Astrocyte of the cerebellum (primary cell): ENCODE measurements around the gene BICD1.

Source experiments
- DNase-seq: peaks from one replicate; pipeline ENCODE4 v3.0.0-alpha.2; 2011; ENCODE audit warnings: low read depth
- H3K4me3 ChIP-seq: 2 replicates; pipeline ENCODE4 v1.5.1; 2011; ENCODE audit warnings: mild to moderate bottlenecking, low read depth, low read length, moderate library complexity
- in situ Hi-C: cut with HindIII; loops from 2 replicates; pipeline ENCODE4 v1.10.0; 2017; ENCODE audit warnings: low sequenced_read_pairs
- TF ChIP-seq, protein P1 (sequence below): IDR thresholded peaks from 2 replicates; pipeline ENCODE4 v1.5.1; 2012; ENCODE audit warnings: low read length, low read depth, moderate library complexity, mild to moderate bottlenecking; ENCODE audit errors: missing control alignments

Gene BICD1

GRCh38 chr12:32252199-32253073 lies 145.8 kb downstream of the BICD1 start:
- DNase-seq = no peak
- H3K4me3 ChIP-seq = no peak overlapping the region
- TF ChIP-seq, protein P1, sequence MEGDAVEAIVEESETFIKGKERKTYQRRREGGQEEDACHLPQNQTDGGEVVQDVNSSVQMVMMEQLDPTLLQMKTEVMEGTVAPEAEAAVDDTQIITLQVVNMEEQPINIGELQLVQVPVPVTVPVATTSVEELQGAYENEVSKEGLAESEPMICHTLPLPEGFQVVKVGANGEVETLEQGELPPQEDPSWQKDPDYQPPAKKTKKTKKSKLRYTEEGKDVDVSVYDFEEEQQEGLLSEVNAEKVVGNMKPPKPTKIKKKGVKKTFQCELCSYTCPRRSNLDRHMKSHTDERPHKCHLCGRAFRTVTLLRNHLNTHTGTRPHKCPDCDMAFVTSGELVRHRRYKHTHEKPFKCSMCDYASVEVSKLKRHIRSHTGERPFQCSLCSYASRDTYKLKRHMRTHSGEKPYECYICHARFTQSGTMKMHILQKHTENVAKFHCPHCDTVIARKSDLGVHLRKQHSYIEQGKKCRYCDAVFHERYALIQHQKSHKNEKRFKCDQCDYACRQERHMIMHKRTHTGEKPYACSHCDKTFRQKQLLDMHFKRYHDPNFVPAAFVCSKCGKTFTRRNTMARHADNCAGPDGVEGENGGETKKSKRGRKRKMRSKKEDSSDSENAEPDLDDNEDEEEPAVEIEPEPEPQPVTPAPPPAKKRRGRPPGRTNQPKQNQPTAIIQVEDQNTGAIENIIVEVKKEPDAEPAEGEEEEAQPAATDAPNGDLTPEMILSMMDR = no peak
- in situ Hi-C loops = no loop called here

DNA sequence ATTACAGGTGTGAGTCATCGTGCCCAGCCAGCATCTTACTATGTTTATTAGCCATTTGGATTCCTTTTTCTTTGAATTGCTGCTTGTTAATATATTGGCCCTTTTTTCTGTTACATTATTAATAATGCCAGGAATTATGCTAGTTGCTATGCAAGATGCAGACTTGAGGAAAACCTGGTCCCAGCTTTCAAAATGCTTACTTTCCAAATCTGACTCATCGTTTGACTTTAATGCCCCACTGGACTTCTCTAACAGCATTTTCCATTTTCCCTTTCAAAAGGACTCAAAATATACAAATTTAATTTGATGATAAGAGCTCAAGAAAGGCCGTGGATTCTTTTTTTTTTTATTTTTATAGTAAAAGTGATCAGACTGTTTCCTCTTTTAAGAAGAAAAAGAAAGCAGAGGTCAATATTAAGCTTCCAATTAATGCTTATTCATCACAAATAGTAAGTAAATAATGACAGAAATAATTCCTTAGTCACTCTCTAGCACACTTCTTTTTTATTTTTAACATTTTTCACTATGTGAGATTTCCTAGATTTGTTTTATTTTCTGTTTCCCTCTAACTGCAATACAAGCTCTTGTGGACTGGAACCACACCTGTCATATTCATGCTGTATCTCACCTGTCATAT lies 146.6 kb downstream of the BICD1 start:
- TF ChIP-seq, protein P1 = no peak
- no peak for DNase-seq
- H3K4me3 ChIP-seq = no peak overlapping the region
- in situ Hi-C loops = no loop called here

DNA sequence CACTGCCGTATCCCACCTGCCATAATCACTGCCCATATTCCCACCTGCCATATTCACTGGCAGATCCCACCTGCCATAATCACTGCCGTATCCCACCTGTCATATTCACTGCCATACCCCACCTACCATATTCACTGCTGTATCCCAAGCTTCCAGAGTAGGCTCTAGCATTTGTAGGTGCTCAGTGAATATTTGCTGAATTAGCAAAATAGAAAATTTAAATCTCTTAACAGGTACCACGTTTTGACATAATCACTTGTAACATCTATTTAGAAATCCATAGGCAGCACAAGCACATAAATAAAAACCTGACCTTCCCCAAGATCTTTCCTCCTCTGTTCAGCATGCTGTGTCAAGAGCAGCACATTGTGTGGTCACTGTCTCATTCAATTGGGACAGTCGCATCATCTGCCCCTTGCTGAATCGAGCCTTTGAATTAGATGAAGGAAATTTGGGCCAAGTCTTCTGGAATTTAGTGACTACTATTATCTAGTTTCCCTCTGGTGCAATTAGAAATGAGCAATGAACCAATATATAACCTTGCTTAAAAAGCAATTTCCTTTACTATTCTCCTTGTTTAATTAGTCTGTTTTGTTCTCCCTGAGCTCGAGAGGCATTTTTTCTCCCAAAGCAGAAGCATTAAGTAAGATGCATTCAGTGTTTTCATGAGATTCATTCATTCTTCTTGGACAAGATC lies 147.8 kb downstream of the BICD1 start:
- no peak overlapping the region for H3K4me3 ChIP-seq
- DNase-seq = no peak
- TF ChIP-seq, protein P1 = no peak
- in situ Hi-C loops = no loop called here

GRCh38 chr12:32255588-32255987 lies 148.9 kb downstream of the BICD1 start:
- in situ Hi-C loops = no loop called here
- H3K4me3 ChIP-seq = no peak overlapping the region
- TF ChIP-seq, protein P1 = no peak
- DNase-seq = no peak

DNA sequence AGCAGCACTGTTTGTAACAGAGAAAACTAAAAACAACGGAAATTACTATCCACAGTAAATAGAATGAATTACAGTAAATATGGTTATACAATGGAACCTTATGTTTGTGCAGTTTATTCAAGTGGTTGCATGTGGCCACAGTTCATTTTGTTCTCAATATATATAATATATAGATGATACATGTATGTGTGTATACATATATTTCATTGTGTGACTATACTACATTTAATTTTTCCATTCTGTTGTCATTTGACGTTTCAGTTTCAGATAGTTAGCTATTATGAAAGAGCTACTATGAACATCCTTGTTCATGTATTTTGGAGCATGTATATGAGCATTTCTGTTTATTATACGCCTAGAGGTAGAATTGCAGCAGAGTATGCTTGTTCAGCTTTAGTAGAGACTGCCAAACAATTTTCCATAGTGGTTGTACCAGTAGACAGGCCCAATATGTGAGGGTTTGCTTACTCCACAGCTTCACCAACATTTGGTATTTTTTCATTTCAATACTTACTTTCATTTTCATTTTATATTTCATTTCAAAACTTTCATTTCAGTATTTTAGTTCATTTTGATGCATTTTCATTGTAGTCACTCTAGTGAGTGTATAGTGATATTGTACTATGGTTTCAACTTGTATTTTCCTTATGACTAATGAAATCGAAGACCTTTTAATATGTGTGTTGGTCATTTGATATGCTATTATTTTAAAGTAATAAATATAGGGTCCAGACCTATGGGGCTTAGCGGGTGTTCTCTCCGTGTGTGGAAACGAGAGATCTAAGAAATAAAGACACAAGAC lies 151.2 kb downstream of the BICD1 start:
- no peak overlapping the region for H3K4me3 ChIP-seq
- no peak for DNase-seq
- TF ChIP-seq, protein P1 = no peak
- in situ Hi-C loops = no loop called here

- in situ Hi-C loops = no loop called here
Measured at GRCh38 chr12:32260696-32261095, 154.0 kb downstream of the BICD1 start.

More at GRCh38 chr12:32260696-32261095, 154.0 kb downstream of the BICD1 start:
- TF ChIP-seq, protein P1 = no peak
- DNase-seq = no peak
- no peak overlapping the region for H3K4me3 ChIP-seq
